Rectal smooth muscle tissue (tissue), 1 donor: ENCODE data around the gene TICRR.

Experiments used
- H3K27ac ChIP-seq: one replicate; pipeline ENCODE4 v1.7.0; 2013; ENCODE audit warnings: low read depth, low read length, inconsistent platforms
- H3K27me3 ChIP-seq: one replicate; pipeline ENCODE4 v1.7.0; 2013; ENCODE audit warnings: low read length; ENCODE audit not compliant: control insufficient read depth, insufficient read depth
- H3K36me3 ChIP-seq: one replicate; pipeline ENCODE4 v1.7.0; 2013; ENCODE audit warnings: low read length; ENCODE audit not compliant: control insufficient read depth, insufficient read depth
- H3K4me1 ChIP-seq: one replicate; pipeline ENCODE4 v1.7.0; 2013; ENCODE audit warnings: low read length; ENCODE audit not compliant: control insufficient read depth, insufficient read depth
- H3K4me3 ChIP-seq: one replicate; pipeline ENCODE4 v1.7.0; 2013; ENCODE audit warnings: low read length
- H3K9ac ChIP-seq: one replicate; pipeline ENCODE4 v1.7.0; 2013; ENCODE audit warnings: low read length

TICRR gene

GRCh38 chr15:89625716-89626115 is 50.4 kb downstream of the TICRR start:
- H3K4me3 ChIP-seq = no peak overlapping the region
- H3K9ac ChIP-seq = no peak overlapping the region
- peaks cover 2% of the 10 kb centered on the region for H3K36me3 ChIP-seq

GRCh38 chr15:89627256-89627970 is 52.1 kb downstream of the TICRR start:
- H3K36me3 ChIP-seq = peaks cover 2% of the 10 kb centered on the region
- H3K27ac ChIP-seq = no peak overlapping the region
- H3K9ac ChIP-seq = no peak overlapping the region
- H3K27me3 ChIP-seq = no peaks in the 10 kb centered on the region
- no peak overlapping the region for H3K4me3 ChIP-seq
- H3K4me1 ChIP-seq = no peaks in the 10 kb centered on the region

More at GRCh38 chr15:89625716-89626115, 50.4 kb downstream of the TICRR start:
- Histone ChIP-seq H3K27me3 (no peaks in the 10 kb centered on the region), H3K27ac (no peak overlapping the region), H3K4me1 (no peaks in the 10 kb centered on the region)

- H3K4me1 ChIP-seq = no peaks in the 10 kb centered on the region
- no peak overlapping the region for H3K9ac ChIP-seq
- H3K36me3 ChIP-seq = peaks cover 2% of the 10 kb centered on the region
- H3K4me3 ChIP-seq = no peak overlapping the region
- no peak overlapping the region for H3K27ac ChIP-seq
- no peaks in the 10 kb centered on the region for H3K27me3 ChIP-seq
Measured at GRCh38 chr15:89628301-89628700, 53.0 kb downstream of the TICRR start.

- Histone ChIP-seq H3K27ac (no peak overlapping the region), H3K36me3 (peaks cover 2% of the 10 kb centered on the region), H3K9ac (no peak overlapping the region), H3K4me1 (no peaks in the 10 kb centered on the region), H3K27me3 (no peaks in the 10 kb centered on the region), H3K4me3 (no peak overlapping the region)
Measured at GRCh38 chr15:89628806-89629715, 53.8 kb downstream of the TICRR start.

- H3K27ac ChIP-seq = no peak overlapping the region
- H3K9ac ChIP-seq = no peak overlapping the region
- no peaks in the 10 kb centered on the region for H3K27me3 ChIP-seq
- no peak overlapping the region for H3K4me3 ChIP-seq
- H3K4me1 ChIP-seq = no peaks in the 10 kb centered on the region
- peaks cover 2% of the 10 kb centered on the region for H3K36me3 ChIP-seq
Measured at GRCh38 chr15:89629829-89630228, 54.6 kb downstream of the TICRR start.

- Histone ChIP-seq H3K27me3 (no peaks in the 10 kb centered on the region), H3K36me3 (peaks cover 2% of the 10 kb centered on the region), H3K4me1 (no peaks in the 10 kb centered on the region), H3K4me3 (no peak overlapping the region), H3K27ac (no peak overlapping the region), H3K9ac (no peak overlapping the region)
Measured at GRCh38 chr15:89630260-89630659, 55.0 kb downstream of the TICRR start.

GRCh38 chr15:89630974-89631901 is 56.0 kb downstream of the TICRR start:
- Histone ChIP-seq H3K9ac (no peak overlapping the region), H3K4me1 (no peaks in the 10 kb centered on the region), H3K27me3 (no peaks in the 10 kb centered on the region), H3K4me3 (no peak overlapping the region), H3K27ac (no peak overlapping the region), H3K36me3 (peaks cover 2% of the 10 kb centered on the region)

- peaks cover 2% of the 10 kb centered on the region for H3K36me3 ChIP-seq
- H3K4me1 ChIP-seq = no peaks in the 10 kb centered on the region
- no peak overlapping the region for H3K4me3 ChIP-seq
- H3K27ac ChIP-seq = no peak overlapping the region
- H3K9ac ChIP-seq = no peak overlapping the region
- no peaks in the 10 kb centered on the region for H3K27me3 ChIP-seq
Measured at GRCh38 chr15:89631902-89632264, 56.6 kb downstream of the TICRR start.

- Histone ChIP-seq H3K27me3 (no peaks in the 10 kb centered on the region), H3K9ac (no peak overlapping the region), H3K27ac (no peak overlapping the region), H3K4me1 (no peaks in the 10 kb centered on the region), H3K4me3 (no peak overlapping the region), H3K36me3 (peaks cover 2% of the 10 kb centered on the region)
Measured at GRCh38 chr15:89632563-89633430, 57.5 kb downstream of the TICRR start.

- no peak overlapping the region for H3K9ac ChIP-seq
- no peak overlapping the region for H3K4me3 ChIP-seq
- peaks cover 2% of the 10 kb centered on the region for H3K36me3 ChIP-seq
- H3K27me3 ChIP-seq = no peaks in the 10 kb centered on the region
- H3K4me1 ChIP-seq = no peaks in the 10 kb centered on the region
- H3K27ac ChIP-seq = no peak overlapping the region
Measured at GRCh38 chr15:89633585-89633984, 58.3 kb downstream of the TICRR start.

GRCh38 chr15:89640245-89640644 is 65.0 kb downstream of the TICRR start:
- Histone ChIP-seq H3K27ac (no peak overlapping the region), H3K4me1 (no peaks in the 10 kb centered on the region), H3K27me3 (no peaks in the 10 kb centered on the region), H3K4me3 (no peak overlapping the region), H3K9ac (no peak overlapping the region), H3K36me3 (no peaks in the 10 kb centered on the region)
